ENCODE measurements around the gene BRD9.
"Not testable (repeated sequence)": the region's sequence is repeated elsewhere in the genome, so short reads cannot be mapped to it uniquely, and the experiment has no call there.

- TF ChIP-seq, protein P1, sequence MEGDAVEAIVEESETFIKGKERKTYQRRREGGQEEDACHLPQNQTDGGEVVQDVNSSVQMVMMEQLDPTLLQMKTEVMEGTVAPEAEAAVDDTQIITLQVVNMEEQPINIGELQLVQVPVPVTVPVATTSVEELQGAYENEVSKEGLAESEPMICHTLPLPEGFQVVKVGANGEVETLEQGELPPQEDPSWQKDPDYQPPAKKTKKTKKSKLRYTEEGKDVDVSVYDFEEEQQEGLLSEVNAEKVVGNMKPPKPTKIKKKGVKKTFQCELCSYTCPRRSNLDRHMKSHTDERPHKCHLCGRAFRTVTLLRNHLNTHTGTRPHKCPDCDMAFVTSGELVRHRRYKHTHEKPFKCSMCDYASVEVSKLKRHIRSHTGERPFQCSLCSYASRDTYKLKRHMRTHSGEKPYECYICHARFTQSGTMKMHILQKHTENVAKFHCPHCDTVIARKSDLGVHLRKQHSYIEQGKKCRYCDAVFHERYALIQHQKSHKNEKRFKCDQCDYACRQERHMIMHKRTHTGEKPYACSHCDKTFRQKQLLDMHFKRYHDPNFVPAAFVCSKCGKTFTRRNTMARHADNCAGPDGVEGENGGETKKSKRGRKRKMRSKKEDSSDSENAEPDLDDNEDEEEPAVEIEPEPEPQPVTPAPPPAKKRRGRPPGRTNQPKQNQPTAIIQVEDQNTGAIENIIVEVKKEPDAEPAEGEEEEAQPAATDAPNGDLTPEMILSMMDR (IDR thresholded peaks at IDR 0.05; ENCODE audit: low read depth, low read length): not testable (repeated sequence)
- TF ChIP-seq EZH2phosphoT487 (IDR thresholded peaks at IDR 0.05; ENCODE audit: low read depth): not testable (repeated sequence)
Observed at GRCh38 chr5:840974-841435, 51.6 kb downstream of the BRD9 start.
